GM13977 (cell line): ENCODE results near the gene ACTN4.

Experiments
- DNase-seq: peaks from one replicate; pipeline ENCODE4 v3.0.0; 2012; ENCODE audit warnings: low spot score
- in situ Hi-C: fragments of 300-500 bp; cut with MboI; formaldehyde crosslinking; loops from one replicate; pipeline ENCODE4 v1.12.0; 2022; ENCODE audit warnings: low sequenced_read_pairs, low pct_unique_long_range_greater_than_20kb, mixed read lengths, inconsistent platforms; ENCODE audit not compliant: unreplicated experiment
- TF ChIP-seq, protein P1 (sequence below): IDR thresholded peaks from 2 replicates; pipeline ENCODE4 v1.5.1; 2012; ENCODE audit warnings: mild to moderate bottlenecking, control low read depth; ENCODE audit not compliant: insufficient read depth; ENCODE audit errors: extremely low read depth, missing control alignments

The ACTN4 gene

DNA sequence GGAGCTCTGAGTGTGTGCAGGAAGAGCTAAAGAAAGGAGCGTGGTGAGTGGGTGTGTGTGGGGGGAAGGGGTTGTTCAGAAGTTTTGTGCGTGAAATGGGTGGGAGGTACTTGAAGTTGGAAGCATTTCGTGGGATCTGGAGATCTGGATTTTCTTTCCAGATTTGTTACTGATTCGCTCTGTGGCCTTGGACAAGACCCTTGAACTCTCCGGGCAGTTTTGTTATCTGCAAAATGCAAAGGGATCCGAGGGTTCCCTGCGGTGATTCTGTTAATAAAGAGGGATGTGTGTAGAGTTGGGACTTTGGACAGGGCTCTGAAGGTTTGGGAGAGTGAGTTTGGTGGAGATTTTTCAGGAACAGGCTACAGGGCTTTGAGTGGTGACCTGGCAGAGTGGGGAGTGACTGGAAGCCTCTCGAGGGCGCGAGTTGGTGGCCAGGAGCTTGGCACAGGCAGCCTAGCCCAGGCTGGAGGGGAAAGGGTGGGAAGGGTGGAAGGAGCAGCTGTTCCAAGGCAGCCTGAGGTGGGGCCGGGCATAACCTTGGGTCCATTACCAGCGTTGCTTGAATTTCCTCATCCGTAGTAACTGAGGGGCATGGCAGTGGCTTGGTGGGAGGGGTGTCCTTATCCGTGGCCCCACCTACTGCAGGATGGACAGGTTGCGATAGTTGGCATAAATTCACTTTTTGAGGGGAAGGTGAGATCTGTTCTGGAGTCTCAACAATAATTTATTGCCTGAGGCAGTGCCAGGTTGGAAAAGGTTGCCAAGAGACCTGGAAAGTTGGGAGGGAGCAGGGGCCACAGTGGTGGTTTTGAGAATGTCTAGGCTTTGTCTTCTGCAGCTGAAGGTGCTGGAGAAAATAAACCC lies 2.1 kb downstream of the ACTN4 start:
- TF ChIP-seq, protein P1, sequence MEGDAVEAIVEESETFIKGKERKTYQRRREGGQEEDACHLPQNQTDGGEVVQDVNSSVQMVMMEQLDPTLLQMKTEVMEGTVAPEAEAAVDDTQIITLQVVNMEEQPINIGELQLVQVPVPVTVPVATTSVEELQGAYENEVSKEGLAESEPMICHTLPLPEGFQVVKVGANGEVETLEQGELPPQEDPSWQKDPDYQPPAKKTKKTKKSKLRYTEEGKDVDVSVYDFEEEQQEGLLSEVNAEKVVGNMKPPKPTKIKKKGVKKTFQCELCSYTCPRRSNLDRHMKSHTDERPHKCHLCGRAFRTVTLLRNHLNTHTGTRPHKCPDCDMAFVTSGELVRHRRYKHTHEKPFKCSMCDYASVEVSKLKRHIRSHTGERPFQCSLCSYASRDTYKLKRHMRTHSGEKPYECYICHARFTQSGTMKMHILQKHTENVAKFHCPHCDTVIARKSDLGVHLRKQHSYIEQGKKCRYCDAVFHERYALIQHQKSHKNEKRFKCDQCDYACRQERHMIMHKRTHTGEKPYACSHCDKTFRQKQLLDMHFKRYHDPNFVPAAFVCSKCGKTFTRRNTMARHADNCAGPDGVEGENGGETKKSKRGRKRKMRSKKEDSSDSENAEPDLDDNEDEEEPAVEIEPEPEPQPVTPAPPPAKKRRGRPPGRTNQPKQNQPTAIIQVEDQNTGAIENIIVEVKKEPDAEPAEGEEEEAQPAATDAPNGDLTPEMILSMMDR: no peak
- in situ Hi-C loops: no loop called here
- DNase-seq: no peak

DNA sequence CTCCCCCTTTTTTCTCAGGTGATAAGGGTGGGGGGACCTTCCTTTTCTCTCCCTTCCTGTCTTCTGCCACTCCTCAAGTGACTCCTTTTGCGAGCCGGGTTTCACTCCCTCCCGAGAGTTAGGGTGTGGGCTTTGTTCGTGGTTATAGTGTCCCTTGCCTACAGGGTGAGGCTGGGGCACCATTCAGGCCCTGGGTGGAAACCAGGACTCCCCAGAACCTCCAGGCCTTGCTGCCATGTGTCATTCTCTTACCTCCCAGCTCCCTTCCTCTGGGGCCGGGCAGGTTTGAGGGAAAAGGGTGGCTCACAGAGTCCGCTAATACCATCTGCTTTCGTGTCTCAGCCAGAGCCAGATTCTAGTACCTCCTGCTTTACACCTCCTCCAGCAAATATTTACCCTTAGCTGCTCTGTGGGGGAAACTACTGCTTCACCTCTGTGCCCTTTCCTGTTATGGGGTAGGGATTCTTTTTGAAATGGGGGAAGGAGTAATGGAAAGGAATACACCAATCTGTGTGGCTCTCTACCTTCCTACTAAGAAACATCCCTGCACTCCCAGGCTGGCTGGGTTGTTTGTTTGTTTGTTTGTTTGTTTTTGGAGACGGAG lies 2.8 kb downstream of the ACTN4 start:
- no peak for DNase-seq
- in situ Hi-C loops: no loop called here
- TF ChIP-seq, protein P1: no peak

DNA sequence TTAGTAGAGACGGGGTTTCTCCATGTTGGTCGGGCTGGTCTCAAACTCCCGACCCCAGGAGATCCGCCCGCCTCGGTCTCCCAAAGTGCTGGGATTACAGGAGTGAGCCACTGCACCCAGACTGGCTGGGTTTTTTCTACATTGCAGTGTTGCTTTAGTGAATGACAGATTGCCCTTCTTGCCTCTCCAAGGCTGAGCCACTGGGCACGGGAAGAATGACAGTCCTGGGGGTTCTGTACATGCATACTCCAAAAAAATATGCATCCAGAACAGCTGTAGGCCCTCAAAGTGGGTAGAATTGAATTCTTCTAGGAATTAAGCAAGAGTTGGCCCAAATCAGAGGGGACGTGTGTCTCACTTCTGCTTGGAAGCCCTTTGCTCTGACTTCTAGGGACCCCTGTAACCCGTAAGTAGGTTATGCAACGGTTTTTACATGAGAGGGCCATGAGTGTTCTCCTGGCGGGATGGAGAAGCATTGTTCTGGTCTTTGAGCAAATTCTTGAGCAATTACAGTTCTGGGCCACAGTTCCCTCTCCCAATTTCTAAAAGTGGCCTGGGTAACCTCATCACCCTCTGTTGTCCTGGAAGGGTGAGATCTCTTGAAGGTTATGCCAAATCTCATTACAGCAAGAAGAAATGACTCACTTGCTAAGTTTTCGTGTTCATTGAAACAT lies 3.6 kb downstream of the ACTN4 start:
- TF ChIP-seq, protein P1: no peak
- in situ Hi-C loops: no loop called here
- no peak for DNase-seq

DNA sequence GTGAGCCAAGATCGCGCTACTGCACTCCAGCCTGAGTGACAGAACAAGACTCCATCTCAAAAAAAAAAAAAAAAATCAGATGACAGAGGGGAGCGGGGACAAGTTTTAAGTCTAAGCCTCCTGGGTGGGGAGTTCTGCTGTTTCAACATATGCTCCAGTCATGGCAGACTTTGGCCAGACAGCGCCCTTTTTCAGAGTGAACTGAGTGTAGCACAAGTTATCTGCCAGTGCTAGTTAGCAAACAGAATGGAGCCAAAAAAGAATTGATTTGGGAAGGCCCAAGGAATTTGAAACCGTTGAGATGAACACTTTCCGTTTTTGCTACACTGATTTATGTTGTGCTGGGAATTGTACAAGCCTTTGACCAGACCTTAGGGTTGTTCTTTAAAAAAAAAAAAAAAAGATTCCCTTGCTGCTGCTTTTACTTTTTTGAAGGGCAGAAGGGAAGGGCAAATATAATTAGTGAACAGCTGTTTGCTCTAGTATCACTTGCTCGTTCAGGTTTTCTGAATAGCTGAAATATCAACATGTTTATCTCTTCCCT lies 5.7 kb downstream of the ACTN4 start:
- DNase-seq: no peak
- TF ChIP-seq, protein P1: no peak
- in situ Hi-C loops: no loop called here

DNA sequence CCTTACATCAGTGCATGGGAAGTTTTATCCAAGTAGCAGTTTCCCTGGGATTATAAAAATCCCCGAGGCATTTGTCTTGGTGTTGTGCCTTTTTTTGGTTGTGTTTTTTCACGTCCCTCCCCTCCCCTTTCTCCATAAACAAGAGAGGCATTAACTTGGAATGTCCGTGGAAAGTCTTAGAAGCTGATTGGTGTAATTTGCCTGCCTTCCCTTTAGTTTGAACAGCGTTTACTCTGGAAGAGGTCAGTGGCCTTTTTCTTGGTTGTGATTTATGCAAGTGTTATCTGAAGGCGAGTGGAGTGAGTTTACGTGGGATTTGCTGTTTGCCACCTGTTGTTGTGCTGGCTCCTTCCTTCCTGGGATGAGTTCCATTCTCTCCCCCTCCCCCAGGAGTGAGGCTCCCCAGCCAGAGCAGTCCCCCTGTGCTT lies 7.2 kb downstream of the ACTN4 start:
- DNase-seq: no peak
- TF ChIP-seq, protein P1: no peak
- in situ Hi-C loops: no loop called here

DNA sequence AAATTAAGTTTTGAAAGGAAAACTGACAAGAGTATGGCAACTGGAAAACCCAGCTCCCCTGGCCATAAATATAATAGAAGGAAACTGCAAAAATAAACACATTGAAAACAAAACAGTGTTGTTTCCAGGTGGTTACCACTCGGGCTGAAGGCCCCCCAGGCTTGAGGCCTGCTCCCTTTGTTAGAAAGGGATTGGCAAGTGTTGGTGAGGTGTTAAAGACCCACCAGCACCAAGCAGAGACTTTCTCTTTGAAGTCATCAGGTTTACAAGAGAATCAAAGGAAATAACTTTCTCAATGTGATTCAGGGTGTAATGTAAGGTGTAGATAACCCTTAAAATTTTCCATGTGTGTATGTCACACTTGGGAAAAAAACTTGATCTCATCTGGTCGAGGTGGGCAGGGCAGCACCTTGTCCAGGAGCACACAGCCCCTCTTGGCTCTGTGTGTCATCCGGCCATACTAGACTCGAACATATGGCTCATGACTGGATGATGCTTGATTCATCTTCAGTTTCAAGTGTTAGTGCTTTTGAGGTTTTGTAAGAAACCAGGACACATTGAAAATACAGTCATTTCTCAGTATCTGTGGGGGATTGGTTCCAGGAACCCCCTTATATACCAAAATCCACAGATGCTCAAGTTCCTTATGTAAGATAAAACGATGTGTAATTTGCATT lies 7.8 kb downstream of the ACTN4 start:
- TF ChIP-seq, protein P1: no peak
- DNase-seq: peak; percentile 59
- in situ Hi-C loops: no loop called here
